ENCODE measurements around the gene NOS3. TPM values are rescaled to one million over a fixed set of nuclear protein-coding genes. Genes with fewer than 3 reads are reported as not detected.
A peak's percentile ranks its signal among the peaks of the same experiment; 100 is the strongest.

Gene NOS3
- total and polyA plus RNA-seq, 9 of the 15 experiments (the other 6 are each of a cell fraction or from before 2014, with no cell fraction given) = 1.1 to 121 (median 23.6) TPM

- POLR2A ChIA-PET = interaction anchor here (0.9 to 3.8 kb wide), 5 partner anchors 9 to 69 kb away, joined by 3 to 23 read pairs (median 5); partner anchors contain the start of genes ABCB8 and ASIC3
- in situ Hi-C loops (cut with MboI) = no loop called here
- Histone ChIP-seq H2AFZ (ENCODE audit: low read depth, low read length) (no peak overlapping the region), H3K27me3 (ENCODE audit: control insufficient read depth in 2 of 2, insufficient read depth in 2 of 2, low read length in 2 of 2) (no peaks in the 10 kb centered on the region), H3K4me2 (ENCODE audit: insufficient read depth, low read length) (no peak overlapping the region), H3K9me1 (ENCODE audit: control insufficient read depth, insufficient read depth, low read length) (peaks cover 13% of the 10 kb centered on the region), H3K9ac (ENCODE audit: insufficient read depth in 1 of 2, low read depth in 2 of 2, low read length in 2 of 2) (peak overlapping the region in 1 of 2 experiments; percentile 57; a peak in 2 of 4 replicates), H3K9me3 (replicated peaks; ENCODE audit: control insufficient read depth, insufficient read depth, low read depth, low read length) (no peaks in the 10 kb centered on the region), H4K20me1 (replicated peaks; ENCODE audit: control insufficient read depth, insufficient read depth, low read length) (peaks cover 10% of the 10 kb centered on the region), H3K27ac (ENCODE audit: extremely low read depth, low read depth, low read length) (no peak overlapping the region), H3K79me2 (ENCODE audit: control insufficient read depth, insufficient read depth, low read length) (no peaks in the 10 kb centered on the region), H3K36me3 (ENCODE audit: control insufficient read depth, insufficient read depth, low read length) (peaks cover 39% of the 10 kb centered on the region; the same call in 2 of the 3 replicates), H3K4me1 (replicated peaks in 1 of 2; ENCODE audit: control insufficient read depth in 2 of 2, insufficient read depth in 2 of 2, low read length in 2 of 2) (peaks cover 24 to 68% of the 10 kb centered on the region in 2 experiments), H3K4me3 (no peak overlapping the region)
- FAIRE-seq (no peak), DNase-seq (ENCODE audit: extremely low read depth in 1 of 4, low spot score in 3 of 4) (no peak), ATAC-seq (no peak)
- WGBS (ENCODE audit: insufficient coverage, low coverage, missing lambda C conversion rate) = 76% methylated on average over 30 of the region's 30 CpGs
- intact Hi-C loops (cut with micrococcal nuclease) = no loop called here
- CTCF ChIA-PET (ENCODE audit: low intra/inter-chr PET ratio) = no interaction called here
- no TSS peak for BruUV-seq (replicated peaks)
- TF ChIP-seq, protein P1, sequence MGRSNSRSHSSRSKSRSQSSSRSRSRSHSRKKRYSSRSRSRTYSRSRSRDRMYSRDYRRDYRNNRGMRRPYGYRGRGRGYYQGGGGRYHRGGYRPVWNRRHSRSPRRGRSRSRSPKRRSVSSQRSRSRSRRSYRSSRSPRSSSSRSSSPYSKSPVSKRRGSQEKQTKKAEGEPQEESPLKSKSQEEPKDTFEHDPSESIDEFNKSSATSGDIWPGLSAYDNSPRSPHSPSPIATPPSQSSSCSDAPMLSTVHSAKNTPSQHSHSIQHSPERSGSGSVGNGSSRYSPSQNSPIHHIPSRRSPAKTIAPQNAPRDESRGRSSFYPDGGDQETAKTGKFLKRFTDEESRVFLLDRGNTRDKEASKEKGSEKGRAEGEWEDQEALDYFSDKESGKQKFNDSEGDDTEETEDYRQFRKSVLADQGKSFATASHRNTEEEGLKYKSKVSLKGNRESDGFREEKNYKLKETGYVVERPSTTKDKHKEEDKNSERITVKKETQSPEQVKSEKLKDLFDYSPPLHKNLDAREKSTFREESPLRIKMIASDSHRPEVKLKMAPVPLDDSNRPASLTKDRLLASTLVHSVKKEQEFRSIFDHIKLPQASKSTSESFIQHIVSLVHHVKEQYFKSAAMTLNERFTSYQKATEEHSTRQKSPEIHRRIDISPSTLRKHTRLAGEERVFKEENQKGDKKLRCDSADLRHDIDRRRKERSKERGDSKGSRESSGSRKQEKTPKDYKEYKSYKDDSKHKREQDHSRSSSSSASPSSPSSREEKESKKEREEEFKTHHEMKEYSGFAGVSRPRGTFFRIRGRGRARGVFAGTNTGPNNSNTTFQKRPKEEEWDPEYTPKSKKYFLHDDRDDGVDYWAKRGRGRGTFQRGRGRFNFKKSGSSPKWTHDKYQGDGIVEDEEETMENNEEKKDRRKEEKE (IDR thresholded peaks at IDR 0.05; ENCODE audit: borderline replicate concordance in 1 of 2, control insufficient read depth in 1 of 2, low read depth in 2 of 2, low read length in 1 of 2) = no peak
- TF ChIP-seq ILF3 (IDR thresholded peaks at IDR 0.05; ENCODE audit: borderline replicate concordance) (no peak), ZBTB7A (IDR thresholded peaks at IDR 0.05; ENCODE audit: borderline replicate concordance, control insufficient read depth, low read depth, low read length) (peak; percentile 34; the same call in 1 of the 2 replicates), RB1 (IDR thresholded peaks at IDR 0.05; ENCODE audit: low read depth) (no peak), SPI1 (IDR thresholded peaks at IDR 0.05; ENCODE audit: borderline replicate concordance, low read depth, low read length) (no peak), ETV5 (CRISPR knock-in tag; IDR thresholded peaks at IDR 0.05; ENCODE audit: low read depth) (0 out of 2 replicates have a peak, but pooled peaks have one; percentile 10), ZNF830 (CRISPR knock-in tag; IDR thresholded peaks at IDR 0.05) (0 out of 2 replicates have a peak, but pooled peaks have one; percentile 1), ETS1 (conservative IDR thresholded peaks at IDR 0.05; ENCODE audit: control insufficient read depth, low read depth, low read length) (0 out of 2 replicates have a peak, but pooled peaks have one; percentile 13), PYGO2 (tag; IDR thresholded peaks at IDR 0.05) (no peak), GATAD2B (IDR thresholded peaks at IDR 0.05; ENCODE audit: borderline replicate concordance) (no peak), ZNF354B (CRISPR knock-in tag; IDR thresholded peaks at IDR 0.05) (no peak), U2AF1 (optimal IDR thresholded peaks at IDR 0.05; ENCODE audit: low read depth, low read length) (no peak), EP300 (IDR thresholded peaks at IDR 0.05; ENCODE audit: low read length) (no peak), PHF8 (IDR thresholded peaks at IDR 0.05; ENCODE audit: borderline replicate concordance, low read length) (no peak), ZKSCAN3 (CRISPR knock-in tag; IDR thresholded peaks at IDR 0.05) (no peak)
Observed at GRCh38 chr7:151040616-151041375, 50.0 kb downstream of the NOS3 start.

Measured in K562 (cell line).